Activated B cell treated with CpG ODN at 0.5 μM for 24 hours (primary cell): ENCODE results near the gene TEAD1. TPM values are rescaled to one million over a fixed set of nuclear protein-coding genes. Genes with fewer than 3 reads are reported as not detected.

Source experiments
- ATAC-seq: fragments of 200-7000 bp; cut with Tn5 transposase; one replicate; pipeline ENCODE4 v1.10.0; 2021; ENCODE audit warnings: low read depth, mild to moderate bottlenecking, moderate library complexity
- CTCF ChIA-PET: fragments of 350-600 bp; sonication (Branson Sonifier 250); formaldehyde crosslinking; loops from one replicate; lab custom pipeline; 2021; ENCODE audit warnings: antibody characterized with exemption; lab: Charles Lee
- POLR2A ChIA-PET: fragments of 350-600 bp; sonication (Branson Sonifier 250); formaldehyde crosslinking; loops from one replicate; lab custom pipeline; 2021; ENCODE audit warnings: antibody characterized with exemption; lab: Charles Lee
- DNase-seq: peaks from one replicate; pipeline ENCODE4 v3.0.0; 2022
- H3K27ac Mint-ChIP-seq: one replicate; pipeline ENCODE4 v1.8.0; 2020; ENCODE audit warnings: mixed read lengths
- H3K27me3 Mint-ChIP-seq: one replicate; pipeline ENCODE4 v1.8.0; 2021; ENCODE audit warnings: mixed read lengths
- H3K36me3 Mint-ChIP-seq: one replicate; pipeline ENCODE4 v1.8.0; 2021; ENCODE audit warnings: low read depth, mixed read lengths
- H3K4me1 Mint-ChIP-seq: one replicate; pipeline ENCODE4 v1.8.0; 2021; ENCODE audit warnings: mixed read lengths
- H3K4me3 Mint-ChIP-seq: one replicate; pipeline ENCODE4 v1.8.0; 2020; ENCODE audit warnings: mild to moderate bottlenecking, mixed read lengths
- H3K9me3 Mint-ChIP-seq: one replicate; pipeline ENCODE4 v1.8.0; 2020; ENCODE audit warnings: mixed read lengths
- intact Hi-C: fragments of 100-400 bp; cut with micrococcal nuclease; formaldehyde crosslinking; loops from one replicate; pipeline ENCODE4 v1.15.1; 2024
- total RNA-seq: library from RNA; stranded (reverse); gene quantifications from 2 replicates; pipeline ENCODE4 v1.2.3, GENCODE V29; 2022
- TF ChIP-seq, protein P1 (sequence below): fragments of 200-600 bp; IDR thresholded peaks from one replicate; pipeline ENCODE4 v1.8.0; 2022; ENCODE audit warnings: antibody characterized with exemption, mild to moderate bottlenecking

TEAD1 gene
- total RNA-seq, 1 donor from 2014 or later: 0.07 TPM

DNA sequence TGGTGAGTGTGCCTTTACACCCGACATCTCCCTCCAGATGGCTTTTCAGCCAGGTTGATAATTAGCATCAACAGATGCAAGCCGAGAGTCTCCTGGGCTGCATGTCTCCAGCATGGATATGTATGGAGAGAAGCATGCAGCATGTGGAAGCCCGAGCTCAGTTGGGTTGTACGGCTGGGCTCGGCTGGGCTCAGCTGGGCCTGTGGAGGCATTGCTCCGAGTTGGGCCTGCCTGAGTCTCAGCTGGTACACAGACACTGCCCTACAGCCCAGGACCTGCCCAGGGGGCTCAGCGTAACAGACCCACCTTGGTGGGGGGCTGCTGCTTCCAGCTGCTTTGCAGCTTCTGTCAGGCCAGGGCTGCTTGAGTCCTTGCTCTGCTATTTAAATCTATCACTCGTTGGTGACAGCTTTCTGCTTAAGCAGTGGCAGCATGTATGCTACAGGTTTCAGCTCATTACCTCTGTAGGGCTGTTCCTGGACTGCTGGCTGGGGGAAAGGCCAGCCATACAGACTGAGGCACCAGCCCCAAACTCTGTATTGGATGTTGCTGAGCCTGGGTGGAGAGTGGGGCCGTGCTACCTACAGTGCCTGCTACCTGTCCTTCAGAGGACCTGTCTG lies 115.5 kb downstream of the TEAD1 start:
- CTCF ChIA-PET: no interaction called here
- DNase-seq (no peak), ATAC-seq (no peak)
- no peaks in the 10 kb centered on the region for H3K9me3 Mint-ChIP-seq
- H3K27ac Mint-ChIP-seq: no peak overlapping the region
- POLR2A ChIA-PET: no interaction called here
- no peaks in the 10 kb centered on the region for H3K4me1 Mint-ChIP-seq
- intact Hi-C loops: no loop called here
- no peaks in the 10 kb centered on the region for H3K27me3 Mint-ChIP-seq
- H3K4me3 Mint-ChIP-seq: no peak overlapping the region
- no peaks in the 10 kb centered on the region for H3K36me3 Mint-ChIP-seq
- TF ChIP-seq, protein P1, sequence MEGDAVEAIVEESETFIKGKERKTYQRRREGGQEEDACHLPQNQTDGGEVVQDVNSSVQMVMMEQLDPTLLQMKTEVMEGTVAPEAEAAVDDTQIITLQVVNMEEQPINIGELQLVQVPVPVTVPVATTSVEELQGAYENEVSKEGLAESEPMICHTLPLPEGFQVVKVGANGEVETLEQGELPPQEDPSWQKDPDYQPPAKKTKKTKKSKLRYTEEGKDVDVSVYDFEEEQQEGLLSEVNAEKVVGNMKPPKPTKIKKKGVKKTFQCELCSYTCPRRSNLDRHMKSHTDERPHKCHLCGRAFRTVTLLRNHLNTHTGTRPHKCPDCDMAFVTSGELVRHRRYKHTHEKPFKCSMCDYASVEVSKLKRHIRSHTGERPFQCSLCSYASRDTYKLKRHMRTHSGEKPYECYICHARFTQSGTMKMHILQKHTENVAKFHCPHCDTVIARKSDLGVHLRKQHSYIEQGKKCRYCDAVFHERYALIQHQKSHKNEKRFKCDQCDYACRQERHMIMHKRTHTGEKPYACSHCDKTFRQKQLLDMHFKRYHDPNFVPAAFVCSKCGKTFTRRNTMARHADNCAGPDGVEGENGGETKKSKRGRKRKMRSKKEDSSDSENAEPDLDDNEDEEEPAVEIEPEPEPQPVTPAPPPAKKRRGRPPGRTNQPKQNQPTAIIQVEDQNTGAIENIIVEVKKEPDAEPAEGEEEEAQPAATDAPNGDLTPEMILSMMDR: no peak

DNA sequence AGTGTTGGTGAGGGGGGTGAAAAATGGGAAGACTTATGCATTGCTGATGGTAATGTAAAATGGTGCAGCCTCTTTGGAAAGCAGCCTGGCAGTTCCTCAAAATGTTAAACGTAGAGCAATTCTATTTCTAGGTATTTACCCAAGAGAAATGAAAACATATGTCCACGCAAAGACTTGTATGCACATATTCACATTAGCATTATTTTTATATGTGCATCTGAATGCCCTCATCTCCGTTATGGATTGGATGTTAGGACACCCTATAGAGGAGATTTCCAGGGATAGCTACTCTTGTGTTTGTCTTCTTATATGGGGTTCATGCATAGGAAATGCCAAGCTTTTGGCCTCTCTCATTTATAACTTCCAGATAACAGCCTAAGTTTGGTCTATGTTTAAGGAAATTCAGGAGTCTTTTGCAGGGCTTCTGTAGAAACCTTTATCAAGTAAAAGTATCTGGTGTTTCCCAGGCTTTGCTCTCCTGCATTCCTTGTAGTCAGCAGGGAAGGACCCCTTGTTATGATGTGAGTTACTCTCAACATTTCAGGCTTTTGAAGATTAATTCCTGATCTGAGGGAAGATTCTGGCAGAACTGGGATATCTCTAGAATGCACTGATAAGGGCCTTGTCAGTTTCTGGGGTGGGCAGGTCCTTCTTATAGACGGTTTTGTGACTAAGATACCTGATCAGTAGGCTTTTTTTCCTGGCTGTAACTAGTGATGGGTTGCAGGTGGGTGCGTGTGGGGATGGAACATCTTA lies 116.8 kb downstream of the TEAD1 start:
- CTCF ChIA-PET: no interaction called here
- Mint-ChIP-seq H3K4me1 (no peaks in the 10 kb centered on the region), H3K4me3 (no peak overlapping the region), H3K27me3 (no peaks in the 10 kb centered on the region), H3K27ac (no peak overlapping the region), H3K9me3 (no peaks in the 10 kb centered on the region), H3K36me3 (no peaks in the 10 kb centered on the region)
- POLR2A ChIA-PET: no interaction called here
- ATAC-seq (no peak), DNase-seq (no peak)
- intact Hi-C loops: no loop called here
- TF ChIP-seq, protein P1: no peak

DNA sequence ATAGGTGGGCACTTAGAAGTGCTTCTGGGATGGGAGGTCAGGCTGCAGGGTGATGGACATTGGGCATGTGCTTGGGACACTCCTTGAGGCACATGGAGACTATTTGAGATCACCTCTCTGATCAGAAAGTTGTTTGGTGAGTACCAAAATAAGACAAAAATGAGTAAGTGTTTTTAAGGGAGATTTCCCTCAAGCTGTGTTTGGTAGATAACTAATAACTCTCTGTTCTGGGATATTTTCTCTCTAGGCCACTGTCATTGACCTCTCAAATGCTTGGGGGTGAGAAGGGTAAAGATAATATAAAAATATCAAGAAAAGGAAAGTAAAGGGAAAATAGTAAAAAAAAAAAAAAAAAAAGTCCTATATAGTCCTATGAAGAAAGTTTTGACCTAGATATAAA lies 117.8 kb downstream of the TEAD1 start:
- CTCF ChIA-PET: no interaction called here
- H3K27me3 Mint-ChIP-seq: no peaks in the 10 kb centered on the region
- POLR2A ChIA-PET: no interaction called here
- no peaks in the 10 kb centered on the region for H3K9me3 Mint-ChIP-seq
- no peak overlapping the region for H3K27ac Mint-ChIP-seq
- H3K36me3 Mint-ChIP-seq: no peaks in the 10 kb centered on the region
- intact Hi-C loops: no loop called here
- TF ChIP-seq, protein P1: no peak
- H3K4me3 Mint-ChIP-seq: no peak overlapping the region
- DNase-seq (no peak), ATAC-seq (no peak)
- H3K4me1 Mint-ChIP-seq: no peaks in the 10 kb centered on the region

DNA sequence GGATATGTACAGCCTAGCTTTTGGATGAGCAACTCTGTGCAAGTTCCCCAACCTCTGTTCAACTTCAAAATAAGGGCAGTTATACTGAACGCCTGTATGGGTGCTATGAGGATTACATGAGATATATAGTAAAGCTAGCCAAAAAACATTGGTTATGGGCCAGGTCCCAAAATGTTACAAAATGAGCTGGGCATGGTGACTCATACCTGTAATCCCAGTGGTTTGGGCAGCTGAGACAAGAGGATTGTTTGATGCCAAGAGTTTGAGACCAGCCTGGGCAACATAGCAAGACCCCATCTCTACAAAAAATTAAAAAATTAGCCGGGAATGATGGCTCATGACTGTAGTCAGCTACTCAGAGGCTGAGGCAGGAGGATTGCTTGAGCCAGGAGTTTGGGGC lies 118.4 kb downstream of the TEAD1 start:
- no peak overlapping the region for H3K27ac Mint-ChIP-seq
- H3K4me3 Mint-ChIP-seq: no peak overlapping the region
- TF ChIP-seq, protein P1: no peak
- no peaks in the 10 kb centered on the region for H3K9me3 Mint-ChIP-seq
- intact Hi-C loops: no loop called here
- ChIA-PET CTCF (no interaction called here), POLR2A (no interaction called here)
- no peaks in the 10 kb centered on the region for H3K36me3 Mint-ChIP-seq
- no peaks in the 10 kb centered on the region for H3K27me3 Mint-ChIP-seq
- H3K4me1 Mint-ChIP-seq: no peaks in the 10 kb centered on the region
- ATAC-seq (no peak), DNase-seq (no peak)

DNA sequence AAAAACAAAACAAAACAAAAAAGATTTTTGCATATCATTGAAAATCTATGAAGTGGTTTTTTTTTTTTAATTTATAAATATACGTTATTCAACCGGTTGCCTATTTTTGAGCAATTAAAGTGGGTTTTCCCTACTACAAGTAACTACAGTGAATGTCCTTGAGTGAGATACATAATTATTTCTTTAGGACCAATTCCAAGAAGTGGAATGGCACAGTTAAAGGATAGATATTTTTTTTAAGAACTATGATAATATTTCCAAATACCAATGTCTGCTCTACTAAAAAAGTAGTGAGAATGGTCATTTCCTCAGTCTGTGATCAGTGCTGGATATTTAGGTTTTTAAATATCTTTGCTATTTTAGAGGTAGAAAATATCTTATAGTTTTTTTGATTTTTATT lies 118.8 kb downstream of the TEAD1 start:
- Mint-ChIP-seq H3K27ac (no peak overlapping the region), H3K36me3 (no peaks in the 10 kb centered on the region), H3K27me3 (no peaks in the 10 kb centered on the region), H3K4me1 (no peaks in the 10 kb centered on the region), H3K9me3 (no peaks in the 10 kb centered on the region), H3K4me3 (no peak overlapping the region)
- no peak for DNase-seq
- intact Hi-C loops: no loop called here
- no peak for ATAC-seq
- TF ChIP-seq, protein P1: no peak
- CTCF ChIA-PET: no interaction called here
- POLR2A ChIA-PET: no interaction called here
